ENCODE results near the gene AEBP2. TPM values are rescaled to one million over a fixed set of nuclear protein-coding genes. Genes with fewer than 3 reads are reported as not detected.
"Not testable (repeated sequence)": the region's sequence is repeated elsewhere in the genome, so short reads cannot be mapped to it uniquely, and the experiment has no call there.

The AEBP2 gene
- total RNA-seq, 1 donor from 2014 or later, result 67.5 TPM

- Histone ChIP-seq H3K9me3 (no peaks in the 10 kb centered on the region), H3K27me3 (no peaks in the 10 kb centered on the region), H3K4me1 (peaks cover 5% of the 10 kb centered on the region), H3K36me3 (no peaks in the 10 kb centered on the region), H3K27ac (no peak overlapping the region), H3K4me3 (no peak overlapping the region)
- intact Hi-C loops (cut with DNase I), result no loop called here
- no peak for DNase-seq (ENCODE audit: extremely low spot score in 2 of 2)
- TF ChIP-seq POLR2A (IDR thresholded peaks at IDR 0.05), result no peak
- no peak for TF ChIP-seq CTCF (IDR thresholded peaks at IDR 0.05)
- no peak for TF ChIP-seq POLR2AphosphoS5 (IDR thresholded peaks at IDR 0.05; ENCODE audit: insufficient read depth in 1 of 2, low read depth in 1 of 2)
Observed at GRCh38 chr12:19398376-19399363, 40.6 kb upstream of the AEBP2 start.

DNA sequence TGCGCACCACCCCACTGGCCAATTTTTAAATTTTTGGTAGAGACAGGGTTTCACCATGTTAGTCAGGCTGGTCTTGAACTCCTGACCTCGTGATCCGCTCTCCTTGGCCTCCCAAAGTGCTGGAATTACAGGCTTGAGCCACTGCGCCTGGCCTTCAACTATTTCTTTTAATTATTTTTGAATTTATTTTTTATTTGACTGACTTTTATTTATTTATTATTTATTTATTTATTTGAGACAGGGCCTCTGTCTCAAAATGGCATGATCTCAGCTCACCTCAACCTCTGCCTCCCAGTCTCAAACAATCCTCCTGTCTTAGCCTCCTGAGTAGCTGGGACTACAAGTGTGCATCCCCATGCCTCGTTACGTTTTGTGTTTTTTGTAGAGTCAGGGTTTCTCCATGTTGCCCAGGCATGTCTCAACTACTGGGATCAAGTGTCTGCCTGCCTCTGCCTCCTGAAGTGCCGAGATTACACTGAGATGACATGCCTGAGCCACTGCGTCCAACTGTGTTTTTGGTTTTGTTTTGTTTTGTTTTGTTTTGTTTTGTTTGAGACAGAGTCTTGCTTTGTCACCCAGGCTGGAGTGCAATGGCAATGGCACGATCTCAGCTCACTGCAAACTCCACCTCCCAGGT, 38.5 kb upstream of the AEBP2 start:
- H3K27ac ChIP-seq; H3K36me3 ChIP-seq; H3K9me3 ChIP-seq; intact Hi-C loops (cut with DNase I); H3K4me3 ChIP-seq; DNase-seq (ENCODE audit: extremely low spot score in 2 of 2); H3K4me1 ChIP-seq; H3K27me3 ChIP-seq: not testable (repeated sequence)

DNA sequence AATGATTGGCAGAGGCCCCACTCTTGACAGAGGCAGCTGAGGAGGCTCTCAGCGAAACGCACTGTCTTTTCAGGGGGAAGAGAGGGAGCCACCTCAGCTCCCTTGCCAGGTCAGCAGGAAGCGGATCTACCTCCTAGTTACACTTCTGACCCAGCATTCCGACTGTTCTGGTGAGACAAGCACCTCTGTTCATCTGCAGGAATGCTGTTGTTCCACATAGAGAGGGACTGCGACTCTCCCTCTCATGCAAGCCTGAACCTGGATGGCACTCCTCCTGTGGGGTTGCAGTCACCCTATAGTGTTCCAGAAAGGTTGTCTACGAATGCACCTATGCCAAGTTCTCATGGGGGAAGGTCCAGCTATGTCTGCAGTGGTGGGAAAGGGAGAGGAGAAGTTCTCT, 37.1 kb upstream of the AEBP2 start:
- Histone ChIP-seq H3K27ac (no peak overlapping the region), H3K27me3 (no peaks in the 10 kb centered on the region), H3K36me3 (no peaks in the 10 kb centered on the region), H3K4me1 (peaks cover 5% of the 10 kb centered on the region), H3K4me3 (no peak overlapping the region), H3K9me3 (no peaks in the 10 kb centered on the region)
- intact Hi-C loops (cut with DNase I), result no loop called here
- TF ChIP-seq POLR2AphosphoS5 (IDR thresholded peaks at IDR 0.05; ENCODE audit: insufficient read depth in 1 of 2, low read depth in 1 of 2) (no peak), CTCF (IDR thresholded peaks at IDR 0.05) (no peak), POLR2A (IDR thresholded peaks at IDR 0.05) (no peak)
- no peak for DNase-seq (ENCODE audit: extremely low spot score in 2 of 2)

DNA sequence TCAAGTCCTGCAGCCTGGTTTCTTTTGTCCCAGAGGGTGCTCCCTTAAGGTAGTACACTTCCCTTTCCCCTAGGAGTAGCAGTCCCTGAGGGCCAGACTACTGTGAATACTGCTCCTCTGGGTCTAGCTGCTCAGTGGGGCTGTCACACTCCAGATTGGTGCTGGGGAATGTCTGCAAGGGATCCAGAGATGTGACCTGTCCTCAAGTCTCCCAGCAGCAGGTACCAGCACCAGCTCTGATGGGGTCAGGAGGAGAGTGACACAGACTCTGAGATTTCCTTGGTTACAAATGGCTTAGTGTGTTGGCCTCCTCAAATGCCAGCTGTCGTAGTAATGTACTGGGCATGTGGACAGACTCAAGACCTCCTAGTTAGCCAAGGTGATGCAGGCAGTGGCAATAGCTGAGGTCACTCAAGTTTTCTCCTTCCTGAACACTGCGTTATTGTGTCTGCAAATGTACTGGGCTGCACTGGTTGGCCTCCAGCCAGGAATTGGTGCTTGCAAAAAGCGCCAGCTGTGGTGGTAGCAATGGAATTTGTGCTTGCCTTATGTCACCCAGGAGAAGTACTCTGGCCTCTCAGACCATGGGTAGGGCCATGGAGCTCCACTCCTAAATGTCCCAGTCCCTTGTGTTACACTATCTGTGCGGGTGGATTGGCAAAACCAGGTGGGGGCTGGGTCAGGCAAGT, 36.4 kb upstream of the AEBP2 start:
- no peak overlapping the region for H3K27ac ChIP-seq
- TF ChIP-seq POLR2AphosphoS5 (IDR thresholded peaks at IDR 0.05; ENCODE audit: insufficient read depth in 1 of 2, low read depth in 1 of 2) (no peak), POLR2A (IDR thresholded peaks at IDR 0.05) (no peak), CTCF (IDR thresholded peaks at IDR 0.05) (no peak)
- H3K36me3 ChIP-seq, result no peaks in the 10 kb centered on the region

DNA sequence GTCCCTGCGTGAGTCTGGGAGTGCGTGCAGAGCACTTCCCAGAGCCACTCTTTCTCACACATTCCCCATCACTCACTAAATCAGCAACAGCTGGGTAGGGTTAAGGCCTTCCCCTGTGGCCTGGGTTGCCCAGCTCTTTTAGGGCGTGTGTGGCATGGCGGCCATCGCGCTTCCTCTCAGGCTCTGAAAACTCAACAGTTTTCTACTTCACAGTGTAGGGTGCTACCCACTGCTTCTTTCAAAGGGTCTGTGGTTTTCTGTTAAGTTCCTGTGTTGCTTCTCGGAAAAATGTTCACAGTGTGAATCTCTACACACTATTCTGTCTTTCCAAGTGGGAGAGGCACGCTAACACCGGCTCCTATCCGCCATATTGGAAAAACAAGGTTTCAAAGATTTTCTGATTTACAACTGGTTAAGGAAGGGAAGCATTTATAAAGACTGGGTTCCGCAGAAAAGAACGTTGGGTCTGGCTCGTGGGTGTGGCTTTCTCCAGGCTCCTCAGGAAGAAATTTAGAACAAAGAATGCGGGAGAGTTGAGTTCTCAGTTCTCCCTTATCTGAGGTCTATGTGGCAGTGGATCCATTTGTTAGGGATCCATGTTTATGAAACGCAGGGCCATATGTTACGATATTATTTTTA, 34.9 kb upstream of the AEBP2 start:
- intact Hi-C loops (cut with DNase I), result no loop called here
- peaks cover 8% of the 10 kb centered on the region for H3K4me1 ChIP-seq
- no peak overlapping the region for H3K27ac ChIP-seq
- H3K27me3 ChIP-seq, result no peaks in the 10 kb centered on the region
- no peaks in the 10 kb centered on the region for H3K36me3 ChIP-seq
- no peak overlapping the region for H3K4me3 ChIP-seq
- DNase-seq (ENCODE audit: extremely low spot score in 2 of 2), result no peak
- no peaks in the 10 kb centered on the region for H3K9me3 ChIP-seq
- no peak for TF ChIP-seq POLR2AphosphoS5 (IDR thresholded peaks at IDR 0.05; ENCODE audit: insufficient read depth in 1 of 2, low read depth in 1 of 2)
- TF ChIP-seq CTCF (IDR thresholded peaks at IDR 0.05), result no peak
- no peak for TF ChIP-seq POLR2A (IDR thresholded peaks at IDR 0.05)

More for the DNA sequence above, 36.4 kb upstream of the AEBP2 start:
- Histone ChIP-seq H3K9me3 (no peaks in the 10 kb centered on the region), H3K4me1 (peaks cover 5% of the 10 kb centered on the region), H3K27me3 (no peaks in the 10 kb centered on the region), H3K4me3 (no peak overlapping the region)
- intact Hi-C loops (cut with DNase I), result no loop called here
- no peak for DNase-seq (ENCODE audit: extremely low spot score in 2 of 2)
